Measurements from ENCODE around the gene SRGN. TPM values are rescaled to one million over a fixed set of nuclear protein-coding genes. Genes with fewer than 3 reads are reported as not detected.

The SRGN gene
- total and polyA plus RNA-seq, 4 donors: 121 to 230 (median 172) TPM

GRCh38 chr10:69102440-69102839, 14.5 kb downstream of the SRGN start:
- no peaks in the 10 kb centered on the region for H3K4me1 ChIP-seq (ENCODE audit: control insufficient read depth in 1 of 2, insufficient read depth in 2 of 2, low read length in 2 of 2)
- no peaks in the 10 kb centered on the region for H3K27me3 ChIP-seq (ENCODE audit: control insufficient read depth in 1 of 2, insufficient read depth in 2 of 2, low read length in 1 of 2)
- DNase-seq (no peak), ATAC-seq (ENCODE audit: low FRiP score) (no peak)
- intact Hi-C loops (cut with DNase I): no loop called here
- H3K9me3 ChIP-seq (ENCODE audit: control insufficient read depth, low read length): peaks cover 2% of the 10 kb centered on the region
- no peak overlapping the region for H3K4me3 ChIP-seq (ENCODE audit: low read length in 2 of 2)
- peaks cover 0 to 3% of the 10 kb centered on the region in 2 donors for H3K36me3 ChIP-seq (ENCODE audit: control insufficient read depth in 1 of 2, insufficient read depth in 2 of 2, low read length in 1 of 2)
- WGBS, 2 donors: 86 to 89% methylated on average over 3 of the region's 3 CpGs
- no peak overlapping the region for H3K27ac ChIP-seq (ENCODE audit: low read depth in 1 of 2, low read length in 2 of 2)

DNA sequence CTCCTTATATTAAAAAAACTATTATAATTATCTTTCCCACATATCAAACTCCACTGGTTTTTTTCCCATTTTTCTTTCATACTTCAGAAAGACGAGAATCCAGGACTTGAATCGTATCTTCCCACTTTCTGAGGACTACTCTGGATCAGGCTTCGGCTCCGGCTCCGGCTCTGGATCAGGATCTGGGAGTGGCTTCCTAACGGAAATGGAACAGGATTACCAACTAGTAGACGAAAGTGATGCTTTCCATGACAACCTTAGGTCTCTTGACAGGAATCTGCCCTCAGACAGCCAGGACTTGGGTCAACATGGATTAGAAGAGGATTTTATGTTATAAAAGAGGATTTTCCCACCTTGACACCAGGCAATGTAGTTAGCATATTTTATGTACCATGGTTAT, 15.9 kb downstream of the SRGN start:
- WGBS, 2 donors: 88 to 90% methylated on average over 7 of the region's 7 CpGs
- Histone ChIP-seq H3K27me3 (ENCODE audit: control insufficient read depth in 1 of 2, insufficient read depth in 2 of 2, low read length in 1 of 2) (no peaks in the 10 kb centered on the region), H3K9me3 (ENCODE audit: control insufficient read depth, low read length) (peaks cover 2% of the 10 kb centered on the region), H3K36me3 (ENCODE audit: control insufficient read depth in 1 of 2, insufficient read depth in 2 of 2, low read length in 1 of 2) (peaks cover 0 to 3% of the 10 kb centered on the region in 2 donors), H3K27ac (ENCODE audit: low read depth in 1 of 2, low read length in 2 of 2) (no peak overlapping the region), H3K4me3 (ENCODE audit: low read length in 2 of 2) (no peak overlapping the region), H3K4me1 (ENCODE audit: control insufficient read depth in 1 of 2, insufficient read depth in 2 of 2, low read length in 2 of 2) (no peaks in the 10 kb centered on the region)
- ATAC-seq (ENCODE audit: low FRiP score): no peak
- intact Hi-C loops (cut with DNase I): no loop called here
- no peak for DNase-seq

DNA sequence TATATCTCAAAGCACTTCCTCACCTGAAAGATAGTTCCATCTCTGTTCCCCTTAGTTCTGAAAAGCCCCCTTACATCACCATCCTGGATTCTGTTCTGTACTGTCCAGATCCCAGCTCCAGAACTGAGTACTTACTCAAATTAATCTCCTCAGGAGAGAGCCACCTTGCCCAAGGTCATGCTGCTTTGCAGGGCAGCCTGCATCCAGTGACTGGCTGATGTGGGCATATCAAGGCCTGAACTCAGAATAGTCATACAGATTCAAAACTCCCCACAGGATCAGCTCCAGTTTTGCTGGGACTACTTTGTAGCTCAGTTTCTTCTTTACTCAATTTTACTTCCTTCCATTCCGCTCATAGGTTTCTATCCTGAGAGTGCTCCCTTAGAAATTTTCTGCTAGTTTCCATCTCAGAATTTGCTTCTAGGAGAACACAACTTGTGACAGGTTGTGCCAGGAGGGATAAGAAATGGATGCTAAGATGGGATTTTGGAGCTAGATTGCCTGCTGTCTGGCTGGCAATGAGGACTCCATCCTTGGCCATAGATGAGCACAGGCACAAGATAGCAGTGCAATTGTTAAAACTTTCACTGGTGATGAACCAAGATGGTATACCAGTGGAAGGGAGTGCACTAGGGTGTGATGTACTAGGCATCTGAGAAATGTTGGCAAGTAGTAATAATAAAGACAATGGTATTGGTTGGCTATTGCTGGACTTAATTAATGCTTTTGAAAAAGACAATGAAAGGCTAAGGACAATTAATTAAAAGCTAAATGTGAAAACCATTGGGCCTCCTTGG, 17.3 kb downstream of the SRGN start:
- H3K4me3 ChIP-seq (ENCODE audit: low read length in 2 of 2): no peak overlapping the region
- H3K27me3 ChIP-seq (ENCODE audit: control insufficient read depth in 1 of 2, insufficient read depth in 2 of 2, low read length in 1 of 2): no peaks in the 10 kb centered on the region
- no peaks in the 10 kb centered on the region for H3K4me1 ChIP-seq (ENCODE audit: control insufficient read depth in 1 of 2, insufficient read depth in 2 of 2, low read length in 2 of 2)
- DNase-seq: no peak
- no peak for ATAC-seq (ENCODE audit: low FRiP score)
- H3K36me3 ChIP-seq (ENCODE audit: control insufficient read depth in 1 of 2, insufficient read depth in 2 of 2, low read length in 1 of 2): peaks cover 0 to 3% of the 10 kb centered on the region in 2 donors
- H3K9me3 ChIP-seq (ENCODE audit: control insufficient read depth, low read length): peaks cover 2% of the 10 kb centered on the region
- no peak overlapping the region for H3K27ac ChIP-seq (ENCODE audit: low read depth in 1 of 2, low read length in 2 of 2)
- intact Hi-C loops (cut with DNase I): no loop called here
- 98 to 100% methylated on average over 1 of the region's 1 CpG for WGBS, 2 donors

- H3K4me3 ChIP-seq (ENCODE audit: low read length in 2 of 2): no peak overlapping the region
- no peak overlapping the region for H3K27ac ChIP-seq (ENCODE audit: low read depth in 1 of 2, low read length in 2 of 2)
- H3K4me1 ChIP-seq (ENCODE audit: control insufficient read depth in 1 of 2, insufficient read depth in 2 of 2, low read length in 2 of 2): no peaks in the 10 kb centered on the region
- ATAC-seq (ENCODE audit: low FRiP score): peak; percentile 50
- intact Hi-C loops (cut with DNase I): no loop called here
- peaks cover 0 to 3% of the 10 kb centered on the region in 2 donors for H3K36me3 ChIP-seq (ENCODE audit: control insufficient read depth in 1 of 2, insufficient read depth in 2 of 2, low read length in 1 of 2)
- no peaks in the 10 kb centered on the region for H3K27me3 ChIP-seq (ENCODE audit: control insufficient read depth in 1 of 2, insufficient read depth in 2 of 2, low read length in 1 of 2)
- no peak for DNase-seq
- peaks cover 2% of the 10 kb centered on the region for H3K9me3 ChIP-seq (ENCODE audit: control insufficient read depth, low read length)
These were observed 19.2 kb downstream of the SRGN start for GRCh38 chr10:69107176-69107490.

DNA sequence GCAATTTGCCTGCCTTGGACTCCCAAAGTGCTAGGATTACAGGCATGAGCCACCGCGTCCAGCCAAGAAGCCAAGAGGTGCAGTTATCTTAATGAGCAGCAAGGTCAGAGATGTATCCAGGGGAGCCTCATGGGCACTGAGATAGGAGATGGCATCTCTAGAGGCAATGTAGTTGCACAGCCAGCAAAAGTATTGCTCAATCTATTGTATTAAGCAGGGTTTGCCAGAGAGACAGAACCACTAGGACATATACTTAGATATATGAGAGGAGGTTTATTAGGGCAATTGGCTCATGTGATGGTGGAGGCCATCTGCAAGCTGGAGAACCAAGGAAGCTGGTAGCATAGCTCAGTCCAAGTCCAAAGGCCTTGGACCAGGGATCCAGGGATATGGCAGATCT, 19.8 kb downstream of the SRGN start:
- DNase-seq (no peak), ATAC-seq (ENCODE audit: low FRiP score) (no peak)
- Histone ChIP-seq H3K9me3 (ENCODE audit: control insufficient read depth, low read length) (peaks cover 2% of the 10 kb centered on the region), H3K27me3 (ENCODE audit: control insufficient read depth in 1 of 2, insufficient read depth in 2 of 2, low read length in 1 of 2) (no peaks in the 10 kb centered on the region), H3K27ac (ENCODE audit: low read depth in 1 of 2, low read length in 2 of 2) (no peak overlapping the region), H3K4me1 (ENCODE audit: control insufficient read depth in 1 of 2, insufficient read depth in 2 of 2, low read length in 2 of 2) (no peaks in the 10 kb centered on the region), H3K4me3 (ENCODE audit: low read length in 2 of 2) (no peak overlapping the region), H3K36me3 (ENCODE audit: control insufficient read depth in 1 of 2, insufficient read depth in 2 of 2, low read length in 1 of 2) (peaks cover 0 to 3% of the 10 kb centered on the region in 2 donors)
- intact Hi-C loops (cut with DNase I): no loop called here
- WGBS, 2 donors: 89 to 95% methylated on average over 2 of the region's 2 CpGs

DNA sequence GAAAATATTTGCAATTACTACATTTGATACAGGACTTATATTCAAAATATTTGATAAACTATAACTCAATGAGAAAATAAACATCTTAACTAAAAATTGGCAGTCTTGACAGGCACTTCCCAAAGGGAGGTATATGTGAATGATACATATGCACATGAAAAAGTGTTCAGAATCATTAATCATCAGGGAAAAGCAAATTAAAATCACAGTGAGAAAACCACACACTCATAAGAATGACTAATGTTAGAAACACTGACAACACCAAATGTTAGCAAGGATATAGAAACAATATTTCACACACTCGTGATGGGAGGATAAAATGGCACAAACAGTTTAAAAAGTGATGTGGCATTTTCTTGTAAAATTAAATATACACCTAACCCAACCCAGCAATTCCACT, 32.0 kb downstream of the SRGN start:
- no peak for ATAC-seq (ENCODE audit: low FRiP score)
- Histone ChIP-seq H3K4me1 (ENCODE audit: control insufficient read depth in 1 of 2, insufficient read depth in 2 of 2, low read length in 2 of 2) (no peaks in the 10 kb centered on the region), H3K36me3 (ENCODE audit: control insufficient read depth in 1 of 2, insufficient read depth in 2 of 2, low read length in 1 of 2) (no peaks in the 10 kb centered on the region), H3K27me3 (ENCODE audit: control insufficient read depth in 1 of 2, insufficient read depth in 2 of 2, low read length in 1 of 2) (no peaks in the 10 kb centered on the region), H3K9me3 (ENCODE audit: control insufficient read depth, low read length) (no peaks in the 10 kb centered on the region), H3K27ac (ENCODE audit: low read depth in 1 of 2, low read length in 2 of 2) (no peak overlapping the region), H3K4me3 (ENCODE audit: low read length in 2 of 2) (no peak overlapping the region)
- DNase-seq: no peak
- 47 to 59% methylated on average over 1 of the region's 1 CpG for WGBS, 2 donors
- intact Hi-C loops (cut with DNase I): loop anchor here in 1 of 2 donors (10.0 kb wide), 1 partner anchor 65 kb away; the partner anchor contains the start of gene SUPV3L1

DNA sequence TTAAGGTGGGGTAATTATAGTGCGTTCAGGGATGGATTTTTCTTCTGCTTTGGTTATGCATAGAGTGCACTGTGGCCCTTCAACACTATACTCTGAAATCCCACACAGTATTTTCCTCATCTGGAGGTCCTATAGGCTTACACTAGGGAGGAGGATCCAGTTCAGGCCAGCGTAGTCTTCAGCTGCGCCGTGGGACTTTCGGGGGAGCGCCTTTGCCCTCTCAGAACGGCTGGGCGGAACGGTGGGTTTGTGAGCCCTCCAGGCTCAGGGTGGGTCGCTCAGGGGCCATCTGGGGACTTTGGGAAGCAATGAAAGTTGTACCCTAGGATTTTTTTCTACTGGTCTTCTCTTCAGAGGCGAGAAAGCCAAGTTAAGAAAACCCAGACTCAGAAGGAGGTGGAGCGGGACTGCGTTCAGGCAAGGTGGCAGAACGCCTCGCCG, 35.4 kb downstream of the SRGN start:
- H3K27ac ChIP-seq (ENCODE audit: low read depth in 1 of 2, low read length in 2 of 2): peak overlapping the region; percentile 91 to 94
- peak overlapping the region; percentile 70 for H3K4me3 ChIP-seq (ENCODE audit: low read length in 2 of 2)
- DNase-seq (no peak), ATAC-seq (ENCODE audit: low FRiP score) (peak; percentile 74)
- WGBS, 2 donors: 0% methylated on average over 16 of the region's 16 CpGs
- no peaks in the 10 kb centered on the region for H3K27me3 ChIP-seq (ENCODE audit: control insufficient read depth in 1 of 2, insufficient read depth in 2 of 2, low read length in 1 of 2)
- intact Hi-C loops (cut with DNase I): loop anchor here in 1 of 2 donors (10.0 kb wide), 1 partner anchor 61 kb away; the partner anchor contains the start of gene SUPV3L1
- no peaks in the 10 kb centered on the region for H3K4me1 ChIP-seq (ENCODE audit: control insufficient read depth in 1 of 2, insufficient read depth in 2 of 2, low read length in 2 of 2)
- no peaks in the 10 kb centered on the region for H3K9me3 ChIP-seq (ENCODE audit: control insufficient read depth, low read length)
- H3K36me3 ChIP-seq (ENCODE audit: control insufficient read depth in 1 of 2, insufficient read depth in 2 of 2, low read length in 1 of 2): no peaks in the 10 kb centered on the region

DNA sequence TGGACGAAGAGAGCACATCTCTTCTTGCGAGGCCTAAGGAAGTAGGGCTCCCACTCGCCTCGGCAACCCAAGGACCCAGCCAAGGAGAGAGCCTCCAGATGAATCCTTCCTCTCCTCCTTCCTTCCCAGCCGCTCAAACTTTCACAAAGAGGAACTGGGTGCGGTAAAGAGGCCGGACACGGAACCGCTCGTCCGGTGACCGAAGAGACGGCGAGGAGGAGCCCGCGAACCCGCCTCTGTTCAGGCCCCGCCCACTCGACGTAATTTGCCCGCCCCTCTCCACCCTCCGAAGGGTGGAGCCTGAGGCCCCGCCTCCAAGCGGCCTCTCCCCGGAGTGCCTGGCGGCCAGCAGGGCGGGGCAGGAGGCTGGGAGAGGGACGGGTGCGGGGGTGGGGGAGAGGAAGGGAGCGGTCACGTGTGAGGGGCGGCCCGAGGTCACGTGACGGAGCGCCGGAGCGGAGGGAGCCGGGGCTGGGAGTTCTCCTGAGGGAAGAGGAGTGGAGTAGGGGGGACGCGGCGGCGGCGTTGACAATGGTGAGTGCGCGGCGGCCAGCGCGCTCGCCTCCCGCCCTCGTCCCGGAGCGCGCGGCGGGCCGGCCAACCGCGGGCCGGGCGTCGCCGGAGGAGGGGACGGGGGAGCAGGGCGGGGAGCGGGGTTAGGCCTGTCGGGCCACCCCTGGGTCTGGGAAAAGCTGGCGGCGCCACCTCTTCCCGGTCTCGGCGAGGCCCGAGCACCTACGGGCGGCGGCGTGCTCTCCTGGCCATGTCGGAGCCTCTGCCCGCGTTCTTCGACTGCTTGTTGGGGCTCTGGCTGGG, 36.1 kb downstream of the SRGN start, which contains the start of gene VPS26A:
VPS26A (plus strand) TSS at position 432 of the 816 bp plus-strand sequence; CDS start at position 532, 100 bp downstream.
- H3K4me1 ChIP-seq (ENCODE audit: control insufficient read depth in 1 of 2, insufficient read depth in 2 of 2, low read length in 2 of 2): no peaks in the 10 kb centered on the region
- peak; percentile 100 for ATAC-seq (ENCODE audit: low FRiP score)
- DNase-seq: peak; percentile 99 to 100
- intact Hi-C loops (cut with DNase I): loop anchor here in 1 of 2 donors (10.0 kb wide), 1 partner anchor 61 kb away; the partner anchor contains the start of gene SUPV3L1
- peak within 1 kb of the TSS; percentile 70 for H3K4me3 ChIP-seq (ENCODE audit: low read length in 2 of 2)
- peak within 1 kb of the TSS; percentile 91 to 94 for H3K27ac ChIP-seq (ENCODE audit: low read depth in 1 of 2, low read length in 2 of 2)
- no peaks in the 10 kb centered on the region for H3K27me3 ChIP-seq (ENCODE audit: control insufficient read depth in 1 of 2, insufficient read depth in 2 of 2, low read length in 1 of 2)
- H3K9me3 ChIP-seq (ENCODE audit: control insufficient read depth, low read length): no peaks in the 10 kb centered on the region
- H3K36me3 ChIP-seq (ENCODE audit: control insufficient read depth in 1 of 2, insufficient read depth in 2 of 2, low read length in 1 of 2): no peaks in the 10 kb centered on the region
- 1 to 2% methylated on average over 46 to 82 of the region's 82 CpGs for WGBS, 2 donors
